Central memory CD4-positive, alpha-beta T cell (primary cell): ENCODE data around the gene C2orf49.

ENCODE experiments used
- DNase-seq: peaks from one replicate; pipeline ENCODE4 v3.0.0; 2022
- total RNA-seq, 3 experiments: gene quantifications; one replicate each; lab custom pipeline; 2026; lab: John Stamatoyannopoulos, UW

The C2orf49 gene
- 35.1 to 63.8 (median 46.0) reads per million in 3 experiments for total RNA-seq

DNA sequence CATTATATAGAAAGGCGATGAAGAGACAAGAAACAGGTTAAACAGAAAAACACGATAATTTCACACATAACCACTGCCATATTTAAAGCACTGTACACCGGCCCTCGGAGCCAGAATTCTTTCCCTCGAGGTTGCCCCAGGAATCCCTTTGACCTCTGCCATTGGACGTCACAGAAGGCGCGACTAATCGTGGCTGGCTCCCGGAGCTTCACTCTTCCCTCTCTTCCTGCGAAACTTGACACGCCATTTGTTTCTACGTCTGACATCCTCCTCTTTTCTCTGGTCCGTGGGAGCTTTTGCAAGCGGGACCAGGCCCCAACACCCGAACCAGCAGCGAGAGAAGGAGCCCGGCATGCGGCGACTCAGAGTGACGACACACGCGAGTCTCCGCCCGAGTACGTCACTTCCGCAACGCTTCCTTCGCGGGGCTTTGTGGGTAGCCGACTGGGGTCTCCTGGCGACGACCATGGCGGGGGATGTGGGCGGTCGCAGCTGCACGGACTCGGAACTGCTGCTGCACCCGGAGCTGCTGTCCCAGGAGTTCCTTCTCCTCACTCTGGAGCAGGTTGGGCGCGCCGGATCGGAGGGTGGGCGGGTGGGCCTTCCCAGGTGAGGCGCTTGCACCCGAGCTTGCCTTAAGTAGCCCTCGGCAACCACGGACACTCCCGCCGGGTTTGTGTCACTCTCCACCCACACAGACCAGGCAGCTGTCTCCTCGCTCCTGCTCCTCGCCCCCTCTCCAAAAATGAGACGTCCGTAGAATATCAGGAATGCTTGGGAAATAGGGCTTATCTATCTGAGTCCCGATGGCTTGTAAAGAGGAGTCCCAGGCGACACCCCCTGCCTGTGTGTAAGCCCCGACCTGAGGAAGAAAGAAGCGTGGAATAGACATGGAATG is at the start of gene C2orf49:
Gene C2orf49 (plus strand): TSS at position 419 of the 898 bp plus-strand sequence. CDS start 48 bp downstream, at position 467.
- DNase-seq, result peak; percentile 90

DNA sequence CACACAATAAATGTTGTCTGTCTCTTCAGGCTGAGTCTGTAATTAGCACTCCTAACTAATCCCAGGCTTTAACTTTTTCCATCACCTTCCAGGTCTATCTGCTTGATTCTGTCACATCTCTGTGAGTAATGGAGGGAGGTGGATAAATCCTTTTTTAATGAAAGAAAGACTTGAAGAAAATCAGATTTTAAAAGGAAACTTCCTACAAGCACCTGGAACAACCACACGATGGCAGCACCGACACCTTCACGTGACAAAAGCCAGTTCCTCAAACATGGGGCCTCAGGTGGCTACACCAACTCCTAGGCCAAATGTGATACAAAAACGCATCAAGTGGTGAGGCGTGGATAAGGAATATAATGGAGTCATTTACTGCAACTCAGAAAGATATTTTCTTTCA is 49.6 kb upstream of the C2orf49 start:
- no peak for DNase-seq

DNA sequence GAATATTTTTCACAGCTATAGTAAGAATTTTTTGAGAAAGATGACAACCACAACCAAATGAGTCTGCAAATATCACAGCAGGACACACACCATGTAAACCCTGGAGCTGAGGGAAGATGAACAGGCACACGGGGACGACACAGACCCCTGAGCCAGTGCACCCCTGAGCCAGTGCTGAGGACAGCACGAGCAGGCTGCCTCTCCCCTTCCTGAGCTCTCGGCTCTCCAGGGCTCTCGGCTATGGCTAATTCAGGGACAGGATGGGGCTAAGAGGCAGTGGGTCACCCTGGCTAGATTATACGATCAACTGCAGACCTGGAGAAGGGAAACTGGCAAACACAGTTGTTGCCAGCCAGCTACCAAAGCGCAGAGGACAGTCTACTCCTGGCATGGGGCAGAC is 49.2 kb upstream of the C2orf49 start:
- DNase-seq, result no peak

DNA sequence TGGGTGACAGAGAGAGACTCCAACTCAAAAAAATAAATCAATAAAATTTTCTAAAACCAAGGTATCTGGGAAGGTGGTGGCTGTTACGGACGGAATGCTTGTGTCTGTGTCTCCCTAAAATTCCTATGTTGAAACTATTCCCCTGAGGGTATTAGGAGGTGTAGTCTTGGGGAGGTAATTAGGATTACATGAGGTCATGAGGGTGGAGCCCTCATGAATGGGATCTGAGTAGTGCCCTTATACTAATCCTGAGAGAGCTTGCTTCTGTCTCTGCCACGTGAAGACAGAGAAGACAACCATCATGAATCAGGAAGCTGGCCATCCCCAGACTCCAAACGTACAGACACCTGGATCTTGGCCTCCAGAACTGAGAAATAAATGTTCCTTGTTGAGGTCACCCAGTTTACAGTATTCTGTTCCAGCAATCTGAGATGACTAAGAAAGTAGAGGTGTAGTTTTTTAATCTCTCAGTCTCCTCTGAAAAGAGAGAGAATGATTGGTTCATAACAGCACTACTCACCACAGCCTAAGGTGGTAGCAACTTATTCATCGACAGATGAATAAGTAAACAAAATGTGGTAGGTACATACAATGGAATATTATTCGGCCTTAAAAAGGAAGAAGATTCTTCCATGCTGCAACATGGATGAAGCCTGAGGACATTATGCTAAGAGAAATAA is 46.2 kb upstream of the C2orf49 start:
- DNase-seq, result no peak

DNA sequence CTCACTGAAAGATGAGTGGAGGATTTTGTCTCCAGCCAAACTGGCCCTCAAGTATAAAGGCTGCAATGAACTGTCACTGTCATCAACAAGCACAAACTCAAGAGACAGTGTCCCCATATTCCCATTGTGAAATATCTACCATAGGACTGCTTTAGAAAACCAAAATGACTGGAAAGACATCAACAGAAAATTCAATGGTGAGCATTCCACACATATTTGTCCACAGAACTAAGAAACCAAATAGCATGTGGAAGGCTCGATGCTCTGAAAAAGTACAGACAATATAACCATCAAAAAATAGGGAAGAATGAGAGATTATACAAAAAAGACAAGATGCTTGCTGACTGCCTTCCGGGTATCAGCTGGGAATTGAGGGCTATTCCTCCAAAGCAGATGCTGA is 45.4 kb upstream of the C2orf49 start:
- DNase-seq, result no peak

DNA sequence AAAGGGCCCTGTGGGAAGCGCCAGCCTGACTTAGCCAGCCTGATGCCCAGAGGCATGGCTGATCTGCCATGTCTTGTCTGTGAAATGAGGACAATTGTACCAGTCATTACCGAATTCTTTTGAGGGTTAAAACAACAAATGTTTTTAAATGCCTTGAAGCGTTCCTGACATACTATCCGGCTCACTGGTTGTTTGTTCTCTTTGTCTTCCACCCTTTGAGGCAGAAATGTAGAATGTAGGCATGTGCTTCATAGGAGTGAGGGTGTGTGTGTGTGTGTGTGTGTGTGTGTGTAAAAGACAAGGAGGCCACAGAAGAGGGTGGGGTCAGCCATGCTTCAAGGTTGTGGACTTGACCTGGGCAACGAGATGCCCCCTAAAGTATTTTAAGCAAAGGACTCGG is 43.3 kb upstream of the C2orf49 start:
- no peak for DNase-seq

DNA sequence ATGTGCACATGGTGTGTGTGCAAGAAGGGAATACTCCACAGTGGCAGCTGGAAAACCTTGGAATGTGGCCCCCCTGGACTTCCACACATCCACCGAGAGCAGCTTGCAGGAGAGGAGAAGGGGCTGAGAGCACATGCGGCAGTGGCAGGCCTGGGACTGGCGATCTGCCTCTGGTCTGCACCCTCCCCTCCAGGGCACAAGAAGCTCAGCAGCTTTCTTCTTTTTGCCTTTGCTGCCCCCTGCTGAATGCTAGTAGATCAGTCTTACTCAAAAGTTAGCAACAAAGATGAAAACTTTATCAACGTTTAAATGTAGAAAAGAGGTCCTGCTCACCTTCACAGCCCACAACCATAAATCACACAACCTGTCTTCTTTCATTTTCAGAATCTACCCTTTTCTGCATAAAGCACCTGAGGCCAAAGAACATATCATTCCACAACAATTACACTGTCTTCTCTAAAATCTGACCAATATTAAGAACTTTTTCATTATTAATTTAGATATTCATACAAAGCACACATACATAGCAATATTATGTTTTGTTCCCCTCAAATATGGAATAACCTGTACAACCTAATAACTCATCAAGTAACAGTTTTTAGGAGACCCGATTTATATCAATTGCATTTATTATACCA is 42.4 kb upstream of the C2orf49 start:
- DNase-seq, result no peak

DNA sequence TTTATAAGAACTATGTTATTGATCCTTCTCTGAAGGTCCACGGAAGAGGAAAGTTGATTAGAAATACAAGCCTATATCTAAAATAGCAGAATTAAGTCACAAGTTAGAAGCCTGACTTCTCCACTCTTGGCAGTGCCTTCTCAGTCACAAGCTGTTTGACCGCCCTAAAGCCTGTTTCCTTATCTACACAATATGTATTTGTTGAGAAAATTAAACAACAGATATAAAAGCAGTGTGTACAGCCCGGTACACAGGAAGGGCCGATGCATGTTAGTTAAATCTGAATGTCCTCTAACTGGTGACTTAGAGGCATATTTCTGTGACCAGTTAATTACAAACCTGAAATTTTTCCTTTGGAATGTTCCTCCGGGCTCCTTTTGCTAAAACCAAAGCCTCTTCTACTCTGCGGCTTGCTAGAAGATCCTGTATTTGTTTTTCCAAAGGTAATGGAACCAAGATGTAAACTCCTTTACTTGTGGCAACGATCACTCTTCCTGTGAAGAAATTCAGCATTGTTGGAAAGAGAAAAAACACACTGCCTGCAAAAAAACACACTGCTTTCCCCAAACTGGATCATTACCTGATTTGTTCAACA is 41.2 kb upstream of the C2orf49 start:
- DNase-seq, result no peak

DNA sequence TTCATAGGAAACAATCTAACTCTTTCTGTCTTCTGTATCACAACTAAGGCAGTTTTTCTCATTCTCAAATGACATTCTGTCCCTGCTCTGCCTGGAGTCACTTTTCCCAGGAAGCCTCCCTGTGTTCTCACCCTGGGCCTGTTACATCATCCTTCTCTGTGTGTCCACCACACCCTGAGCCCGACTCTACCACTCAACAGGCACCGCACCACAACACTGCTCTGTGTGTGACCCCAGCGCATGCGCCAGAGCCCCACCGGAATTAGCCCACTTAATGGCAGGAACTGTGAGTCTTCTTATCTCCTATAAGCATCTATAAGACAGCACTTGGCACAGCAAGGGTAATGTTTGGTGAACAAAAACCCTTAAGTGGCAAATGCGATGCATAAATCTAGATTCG is 40.1 kb upstream of the C2orf49 start:
- no peak for DNase-seq

DNA sequence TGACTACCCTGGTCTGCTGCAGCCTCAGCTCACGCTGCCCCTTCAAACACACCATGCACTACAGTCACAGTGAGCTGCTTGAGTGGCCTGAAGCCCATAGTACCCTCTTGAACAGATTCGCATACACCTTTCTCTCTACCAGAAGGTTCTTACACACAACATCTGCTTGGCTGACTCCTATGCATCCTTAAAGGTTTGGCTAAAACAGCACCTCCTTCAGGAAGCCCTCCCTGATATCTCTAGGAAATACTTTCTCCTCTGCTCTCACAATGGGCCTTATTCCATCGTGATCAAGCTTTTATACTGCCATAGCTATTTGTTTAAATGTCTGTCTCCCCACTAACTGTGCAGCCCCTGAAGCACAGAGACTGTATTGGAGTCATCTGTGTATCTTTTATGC is 39.3 kb upstream of the C2orf49 start:
- DNase-seq, result no peak

DNA sequence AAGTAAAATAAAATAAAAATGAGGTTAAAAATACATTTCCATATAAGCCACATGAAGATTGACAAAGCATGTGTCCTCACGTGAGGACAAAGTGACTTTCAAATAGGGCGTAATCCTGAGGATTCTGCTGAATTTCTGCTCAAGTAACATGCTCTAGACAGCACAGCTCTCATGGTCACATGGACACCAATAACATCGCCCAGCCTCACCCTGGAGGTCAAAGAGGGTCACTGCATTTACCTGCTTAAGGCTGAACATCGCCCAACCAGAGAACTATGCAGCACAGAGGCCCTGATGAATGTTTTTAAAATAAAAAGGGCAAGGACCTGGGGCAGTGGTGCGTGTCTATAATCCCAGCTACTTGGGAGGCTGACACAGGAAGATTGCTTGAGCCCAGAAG is 38.0 kb upstream of the C2orf49 start:
- no peak for DNase-seq

DNA sequence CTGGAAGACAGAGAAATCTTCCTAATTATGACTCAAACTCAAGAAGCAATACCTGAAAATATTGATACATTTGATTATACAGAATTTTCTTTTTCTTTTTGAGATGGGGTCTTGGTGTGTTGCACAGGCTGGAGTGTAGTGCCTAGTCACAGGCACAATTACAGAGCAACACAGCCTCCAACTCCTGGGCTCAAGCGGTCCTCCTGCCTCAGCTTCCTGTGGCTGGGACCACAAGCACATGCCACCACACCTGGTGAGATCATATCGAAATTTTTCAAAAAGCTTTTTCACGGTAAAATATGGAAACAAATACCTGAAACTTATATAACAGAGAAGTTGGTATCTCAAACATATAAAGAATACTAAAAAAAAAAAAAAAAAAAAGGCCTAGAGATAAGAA is 35.7 kb upstream of the C2orf49 start:
- DNase-seq, result no peak

DNA sequence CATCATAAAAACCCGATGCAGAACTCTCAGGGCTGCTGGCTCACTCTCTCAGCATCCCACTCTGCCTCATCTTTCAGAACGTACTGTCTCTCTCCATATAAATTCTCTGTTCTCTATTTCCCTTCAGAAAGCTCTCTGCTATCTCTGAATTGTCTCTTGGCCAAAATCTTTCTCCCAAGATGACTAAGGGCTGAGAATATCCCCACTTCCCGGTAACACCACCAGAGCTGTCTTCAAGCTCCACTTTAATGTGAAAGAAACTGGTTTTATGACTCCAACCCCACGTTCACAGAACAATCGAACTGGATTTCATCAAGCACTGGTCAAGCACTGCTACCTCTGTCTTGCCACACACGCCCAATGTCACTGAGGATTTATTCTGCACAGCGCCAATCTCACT is 30.2 kb upstream of the C2orf49 start:
- DNase-seq, result no peak

DNA sequence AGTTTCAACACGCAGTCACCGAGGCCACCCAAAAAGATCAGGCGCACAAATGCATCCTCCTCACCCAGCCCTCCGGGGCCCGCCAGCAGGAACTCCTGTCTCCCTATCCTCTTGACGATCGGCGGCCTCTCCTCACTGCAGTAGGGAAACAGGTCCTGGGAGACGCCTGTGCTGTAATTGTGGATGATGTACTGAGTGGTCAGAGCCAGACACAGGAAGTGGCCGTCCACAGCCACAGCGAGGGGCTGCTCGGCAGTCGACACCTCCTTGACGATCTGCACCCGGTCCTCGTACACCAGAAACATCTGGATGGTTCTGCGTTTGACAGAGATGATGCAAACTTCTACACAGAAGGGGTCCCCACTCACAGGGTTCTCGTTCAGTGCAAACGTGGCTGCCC is 29.8 kb upstream of the C2orf49 start:
- no peak for DNase-seq

DNA sequence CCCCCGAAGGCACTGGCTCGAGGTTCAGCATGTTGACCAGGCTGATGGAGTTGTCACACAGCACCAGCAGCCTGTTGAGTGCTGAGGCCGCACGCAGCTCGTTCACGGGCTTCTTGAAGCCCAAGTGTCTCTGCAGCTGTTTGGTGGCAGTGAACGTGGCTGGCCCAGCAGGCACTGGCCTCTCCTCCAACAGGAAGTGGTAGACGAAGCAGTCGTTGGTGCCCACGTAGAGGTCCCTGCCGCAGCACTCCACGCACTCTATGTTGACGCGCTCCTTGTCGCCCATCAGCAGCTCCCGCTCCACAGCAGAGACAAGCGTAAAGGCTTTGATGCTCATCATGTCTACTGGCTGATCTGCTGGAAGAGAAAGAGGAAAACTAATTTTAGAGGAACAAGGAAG is 29.4 kb upstream of the C2orf49 start:
- no peak for DNase-seq

DNA sequence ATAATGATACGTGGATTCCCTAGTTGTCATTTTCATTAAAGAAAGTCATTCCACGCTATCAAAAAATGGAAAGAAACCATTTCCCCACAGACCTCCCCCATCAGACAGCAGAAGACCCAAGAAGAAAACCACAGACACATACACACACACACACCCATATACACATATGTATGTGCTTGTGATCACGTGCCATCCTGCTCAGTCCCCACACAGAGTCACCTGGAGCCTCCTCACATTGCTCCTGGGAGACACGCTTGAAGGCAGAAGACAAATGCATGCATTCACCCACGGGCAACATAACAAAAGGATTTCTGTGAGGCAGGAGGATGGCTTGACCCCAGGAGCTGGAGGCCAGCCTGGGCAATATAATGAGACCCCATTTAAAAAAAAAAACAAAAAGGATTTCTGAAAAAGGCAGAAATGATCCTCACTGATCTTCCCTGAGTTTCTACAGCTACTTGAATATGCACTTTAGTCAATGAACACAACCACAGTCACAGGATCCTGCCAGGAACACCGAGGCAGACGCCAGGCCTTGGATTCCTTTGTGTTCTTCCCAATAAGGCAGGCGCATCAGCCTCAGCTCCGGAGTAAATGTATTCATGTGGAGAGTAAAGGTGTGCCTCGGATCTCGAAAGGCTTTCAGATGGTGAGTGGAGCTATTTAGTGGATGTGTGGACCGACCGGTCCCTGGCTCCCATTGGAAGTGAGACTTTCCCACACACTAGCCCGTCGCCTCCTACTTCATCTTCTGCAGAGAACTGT is 28.8 kb upstream of the C2orf49 start:
- DNase-seq, result no peak

DNA sequence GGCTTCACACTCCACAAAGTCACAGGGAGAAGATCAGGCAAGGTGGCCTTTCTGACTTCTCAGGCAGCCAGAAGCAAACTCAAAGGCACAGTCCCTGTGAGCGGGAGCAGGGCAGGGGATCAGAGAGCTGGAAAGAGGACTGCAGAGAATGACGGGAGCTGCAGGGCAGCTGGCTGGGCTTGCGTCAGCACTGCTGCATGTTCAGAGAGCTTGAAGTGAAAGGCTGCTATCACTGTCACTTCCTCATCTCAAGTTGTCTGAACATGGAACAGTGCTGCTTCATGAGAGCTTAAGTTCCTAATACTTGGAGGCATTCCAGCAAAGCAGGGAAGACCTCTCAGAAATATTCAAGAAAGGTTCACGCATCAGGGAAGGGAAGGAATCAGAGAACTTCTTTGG is 28.2 kb upstream of the C2orf49 start:
- DNase-seq, result no peak

DNA sequence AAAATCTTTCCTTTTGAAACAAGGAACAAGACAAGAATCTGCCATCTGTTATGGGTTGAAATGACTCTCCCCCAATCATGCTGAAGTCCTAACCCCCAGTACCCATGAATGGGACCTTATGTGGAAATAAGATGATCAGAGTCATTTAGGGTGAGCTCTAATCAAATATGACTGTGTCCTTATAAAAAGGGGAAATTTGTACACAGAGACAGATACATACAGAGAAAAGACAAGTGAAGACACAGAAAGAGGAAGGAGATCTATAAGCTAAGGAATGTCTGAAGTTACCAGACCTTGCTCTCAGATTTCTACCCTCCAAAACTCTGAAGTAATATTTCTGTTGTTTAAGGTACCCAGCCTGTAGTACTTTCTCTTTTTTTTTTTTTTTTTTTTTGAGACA is 23.5 kb upstream of the C2orf49 start:
- no peak for DNase-seq

DNA sequence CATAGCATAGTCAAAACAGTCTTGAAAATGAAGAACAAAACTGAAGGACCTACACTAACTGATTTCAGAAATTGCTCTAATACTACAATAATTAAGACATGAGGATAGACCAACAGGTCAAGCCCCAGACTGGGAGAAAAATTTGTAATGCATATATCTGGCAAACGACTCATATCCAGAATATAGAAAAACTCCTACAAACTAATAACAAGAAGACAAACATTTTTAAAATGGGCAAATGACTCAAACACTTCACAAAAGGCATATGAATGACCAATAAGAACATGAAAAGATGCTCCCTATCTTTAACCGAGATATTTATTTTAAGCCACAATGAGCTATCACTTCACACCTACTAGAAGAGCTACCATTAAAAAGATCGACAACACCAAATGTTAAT is 22.0 kb upstream of the C2orf49 start:
- DNase-seq, result no peak

DNA sequence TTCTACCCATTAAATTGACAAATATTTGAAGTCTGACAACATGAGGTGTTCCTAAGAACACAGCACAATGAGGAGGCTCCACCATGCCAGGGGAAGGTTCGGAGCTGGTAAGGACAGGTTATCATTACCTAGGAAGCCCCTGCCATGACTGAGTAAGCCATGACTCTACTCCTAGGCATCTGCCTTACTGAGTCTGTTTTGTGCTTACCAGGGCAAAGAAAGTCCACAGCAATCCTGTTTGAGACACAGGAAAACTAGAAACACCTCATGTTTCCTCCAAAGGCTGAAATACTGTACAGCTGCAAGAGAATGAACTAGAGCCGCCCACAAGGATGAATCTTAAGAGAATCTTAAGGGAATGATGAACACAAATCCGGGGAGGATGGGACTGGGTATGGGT is 19.4 kb upstream of the C2orf49 start:
- no peak for DNase-seq

DNA sequence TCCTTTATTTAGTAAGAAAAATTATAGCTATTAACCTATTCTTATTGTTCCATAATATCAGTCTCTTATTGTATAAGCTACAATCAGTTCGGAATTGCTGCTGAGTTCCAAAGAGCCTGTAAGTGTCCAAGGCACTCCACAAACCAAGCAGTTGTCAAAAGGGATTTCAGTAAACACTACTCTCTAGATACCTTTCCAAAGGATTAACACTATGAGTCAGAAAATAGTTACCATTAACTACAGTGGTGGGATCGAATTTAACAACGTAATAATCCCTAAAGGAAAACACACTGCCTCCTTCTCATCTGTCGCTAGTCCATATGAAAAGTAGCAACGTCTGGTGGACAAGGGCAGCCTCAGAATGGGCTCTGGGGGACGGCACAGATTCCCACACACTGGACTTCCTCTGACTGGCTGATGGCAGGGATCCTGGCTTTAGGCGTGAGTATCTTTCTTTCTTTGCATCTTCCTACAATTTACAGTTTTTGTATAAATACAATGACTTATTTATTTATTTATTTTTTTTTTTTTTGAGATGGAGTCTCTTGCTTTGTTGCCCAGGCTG is 16.6 kb upstream of the C2orf49 start:
- no peak for DNase-seq
